Muscle of arm (tissue), 12 donors: ENCODE data around the gene RNF6. TPM values are rescaled to one million over a fixed set of nuclear protein-coding genes. Genes with fewer than 3 reads are reported as not detected.

Experiments
- DNase-seq: peaks from one replicate; pipeline ENCODE4 v3.0.0-alpha.2; 2013
- polyA plus RNA-seq, 12 donors: library from polyadenylated mRNA; unstranded; fragments of 120-200 nt; gene quantifications; one replicate each; pipeline ENCODE4 v1.2.1, GENCODE V29; 2013; ENCODE audit not compliant: insufficient read length in 12 of 12

RNF6 gene
- polyA plus RNA-seq, 12 donors = 13.6 to 42.6 (median 35.6) TPM; not detected in 1

DNA sequence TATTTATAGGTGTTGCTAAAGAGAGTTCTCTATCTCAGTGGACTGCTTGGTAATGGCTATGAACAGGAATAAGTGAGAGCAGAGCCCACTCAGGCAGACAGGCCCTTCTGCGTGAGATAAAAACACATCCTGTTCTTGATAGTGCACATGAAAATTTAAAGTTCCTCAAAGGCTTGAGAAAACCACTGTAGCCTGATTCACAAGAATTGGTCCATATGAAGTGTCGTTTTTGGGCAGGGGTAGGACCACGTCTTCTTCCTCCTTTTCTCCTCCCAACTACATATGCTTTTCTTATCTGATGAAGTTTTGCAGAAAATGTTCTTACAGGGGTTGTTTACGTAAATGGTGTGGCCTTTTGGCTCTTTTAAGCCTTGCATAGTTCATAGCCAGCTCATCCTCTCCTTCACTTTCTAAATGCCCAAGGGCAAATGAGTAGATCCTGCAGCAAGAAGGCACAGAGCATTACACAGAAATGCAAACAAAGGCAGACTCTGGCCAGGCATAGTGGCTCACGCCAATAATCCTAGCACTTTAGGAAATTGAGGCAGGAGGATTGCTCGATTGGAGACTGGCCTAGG is 53.8 kb downstream of the RNF6 start:
- DNase-seq = no peak

DNA sequence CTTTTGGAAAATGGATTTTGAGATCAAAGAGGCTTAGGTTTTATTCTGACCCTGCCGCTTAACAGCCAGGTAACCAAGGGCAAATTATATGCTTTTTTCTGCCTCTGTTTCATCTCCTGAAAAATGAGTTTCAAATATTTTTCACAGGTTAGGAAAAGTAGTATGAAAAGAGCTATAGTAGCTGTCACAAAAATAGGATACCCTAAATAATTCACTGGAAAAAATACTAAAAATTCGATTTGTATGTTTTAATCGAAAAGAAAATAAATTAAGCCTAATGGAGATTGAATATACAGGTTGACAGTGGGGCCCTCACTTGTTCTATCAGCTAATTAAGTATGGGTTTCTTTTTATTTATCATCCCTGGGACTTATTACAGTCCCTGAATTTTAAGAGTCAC is 58.3 kb downstream of the RNF6 start:
- DNase-seq = no peak

Other genes with a start within 250 kb of the RNF6 start
- gene SHISA2, start 170.3 kb downstream of the RNF6 start, polyA plus RNA-seq = 10 to 100 TPM in 11 of 12 donors, not detected in 1; 19.5 to 98.7 (median 50.0) TPM
- gene CDK8, start 31.8 kb upstream of the RNF6 start, polyA plus RNA-seq = 10 to 100 TPM in 11 of 12 donors, not detected in 1; 21.2 to 44.2 (median 31.7) TPM